ENCODE measurements around the gene ERO1B.
"Not testable (repeated sequence)": the region's sequence is repeated elsewhere in the genome, so short reads cannot be mapped to it uniquely, and the experiment has no call there.

The ERO1B gene

DNA sequence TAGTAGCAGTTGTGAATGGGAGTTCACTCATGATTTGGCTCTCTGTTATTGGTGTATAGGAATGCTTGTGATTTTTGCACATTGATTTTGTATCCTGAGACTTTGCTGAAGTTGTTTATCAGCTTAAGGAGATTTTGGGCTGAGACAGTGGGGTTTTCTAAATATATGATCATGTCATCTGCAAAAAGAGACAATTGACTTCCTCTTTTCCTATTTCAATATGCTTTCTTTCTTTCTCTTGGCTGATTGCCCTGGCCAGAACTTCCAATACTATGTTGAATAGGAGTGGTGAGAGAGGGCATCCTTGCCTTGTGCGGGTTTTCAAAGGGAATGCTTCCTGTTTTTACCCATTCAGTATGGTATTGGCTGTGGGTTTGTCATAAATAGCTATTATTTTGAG lies 93.7 kb downstream of the ERO1B start:
- not testable (repeated sequence) for DNase-seq (ENCODE audit: low read depth)

DNA sequence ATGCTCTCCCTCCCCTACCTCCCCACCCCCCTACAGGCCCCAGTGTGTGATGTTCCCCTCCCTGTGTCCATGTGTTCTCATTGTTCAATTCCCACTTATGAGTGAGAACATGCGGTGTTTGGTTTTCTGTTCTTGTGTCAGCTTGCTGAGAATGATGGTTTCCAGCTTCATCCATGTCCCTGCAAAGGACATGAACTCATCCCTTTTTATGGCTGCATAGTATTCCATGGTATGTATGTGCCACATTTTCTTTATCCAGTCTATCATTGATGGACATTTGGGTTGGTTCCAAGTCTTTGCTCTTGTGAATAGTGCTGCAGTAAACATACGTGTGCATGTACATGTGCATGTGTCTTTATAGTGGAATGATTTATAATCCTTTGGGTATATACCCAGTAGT lies 95.3 kb downstream of the ERO1B start:
- DNase-seq (ENCODE audit: low read depth): not testable (repeated sequence)

DNA sequence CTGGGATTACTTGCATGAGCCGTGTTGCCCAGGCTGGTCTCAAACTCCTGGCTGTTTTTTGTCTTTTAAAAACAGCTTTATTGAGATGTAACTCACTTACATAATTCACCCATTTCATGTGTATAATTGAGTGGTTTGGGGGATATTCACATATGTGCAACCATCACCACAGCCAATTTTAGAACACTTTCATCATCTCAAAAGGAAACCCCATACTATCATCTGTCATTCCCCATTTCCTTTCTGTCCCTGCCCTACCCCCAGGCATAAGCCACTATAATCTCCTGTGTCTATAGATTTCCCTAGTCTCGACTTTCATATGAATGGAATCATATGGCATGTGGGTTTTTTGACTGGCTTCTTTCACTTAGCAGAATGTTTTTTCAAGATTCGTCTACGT lies 96.1 kb downstream of the ERO1B start:
- no peak for DNase-seq (ENCODE audit: low read depth)

DNA sequence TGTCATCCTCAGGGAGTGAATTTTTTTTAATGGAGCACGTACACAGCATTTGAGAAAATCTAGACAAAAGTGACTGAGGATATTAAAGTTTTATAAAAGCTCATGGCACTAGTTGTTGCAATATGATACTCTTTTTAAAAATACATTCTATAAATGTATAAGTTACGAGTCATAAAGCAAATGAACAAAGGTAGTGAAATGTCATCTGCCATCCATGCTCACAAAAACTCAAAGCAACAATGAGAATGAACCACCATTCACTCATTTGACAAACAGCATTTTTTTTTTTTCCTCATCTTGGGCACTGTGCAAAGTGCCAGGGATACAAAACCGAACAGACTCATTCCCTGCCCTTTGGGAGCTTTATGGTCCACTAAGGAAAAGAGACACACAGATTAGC lies 100.7 kb downstream of the ERO1B start:
- DNase-seq (ENCODE audit: low read depth): no peak

DNA sequence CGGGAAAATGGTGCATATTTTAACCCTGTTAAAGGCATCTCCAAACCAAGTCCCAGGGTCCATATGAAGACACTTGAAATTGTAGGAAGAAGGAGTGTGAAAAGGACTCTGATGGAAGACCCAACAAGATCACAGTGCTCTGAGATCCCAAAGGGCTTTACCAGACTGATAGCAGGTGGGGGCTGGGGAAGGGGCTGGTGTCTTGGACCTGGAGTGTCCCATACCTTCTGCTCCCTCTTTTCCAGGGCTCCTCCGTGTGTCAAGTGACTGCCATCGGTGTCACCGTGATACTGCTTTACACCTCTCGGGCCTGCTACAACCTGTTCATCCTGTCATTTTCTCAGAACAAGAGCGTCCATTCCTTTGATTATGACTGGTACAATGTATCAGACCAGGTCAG lies 102.1 kb downstream of the ERO1B start:
- no peak for DNase-seq (ENCODE audit: low read depth)

DNA sequence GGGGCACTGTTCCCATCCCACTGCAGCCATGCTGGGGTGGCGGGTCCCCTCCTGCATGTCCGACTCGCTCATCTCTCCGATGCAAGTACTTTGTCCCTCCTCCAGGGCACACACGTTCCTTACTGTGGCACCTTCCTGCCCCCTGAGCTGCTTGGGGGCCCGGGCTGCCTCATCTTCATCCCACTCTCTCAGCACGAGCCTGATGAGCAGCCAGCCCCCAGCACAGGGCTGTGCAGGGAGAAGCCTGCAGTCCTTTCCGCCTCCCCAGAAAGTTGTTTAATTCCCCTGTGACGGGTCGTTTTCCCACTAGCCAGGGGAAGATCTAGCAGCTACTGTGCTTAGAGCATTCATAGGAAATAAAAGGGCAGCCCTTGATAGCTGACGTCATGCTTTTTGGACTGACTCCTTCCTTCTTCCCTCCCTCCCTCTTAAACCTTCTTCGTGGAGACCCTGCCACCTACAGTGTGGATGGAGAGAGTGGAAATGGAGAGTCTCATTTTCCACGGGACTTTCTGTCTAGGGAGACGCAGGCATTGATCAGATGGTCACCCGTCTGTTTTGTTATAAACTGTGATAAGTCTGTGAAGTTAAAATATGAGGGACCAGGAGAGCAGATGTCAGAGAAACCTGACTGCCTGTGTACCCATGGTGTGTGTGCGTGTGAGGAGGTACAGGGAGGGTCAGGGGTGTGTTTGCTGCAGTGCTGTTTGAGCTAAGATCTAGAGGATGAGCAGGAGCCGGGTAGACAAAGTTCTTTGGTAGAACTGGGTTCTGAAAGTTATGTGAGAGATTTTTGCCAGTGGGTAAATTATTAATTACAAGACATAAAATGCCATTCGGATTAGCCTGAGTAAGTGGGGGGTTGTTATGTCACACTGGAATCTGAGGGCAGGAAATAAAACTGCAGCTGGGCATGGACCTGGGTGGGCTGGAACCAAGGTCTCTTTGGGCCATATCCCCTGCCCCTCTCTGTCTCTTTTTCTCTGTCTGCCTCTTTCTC lies 105.1 kb downstream of the ERO1B start:
- no peak for DNase-seq (ENCODE audit: low read depth)

DNA sequence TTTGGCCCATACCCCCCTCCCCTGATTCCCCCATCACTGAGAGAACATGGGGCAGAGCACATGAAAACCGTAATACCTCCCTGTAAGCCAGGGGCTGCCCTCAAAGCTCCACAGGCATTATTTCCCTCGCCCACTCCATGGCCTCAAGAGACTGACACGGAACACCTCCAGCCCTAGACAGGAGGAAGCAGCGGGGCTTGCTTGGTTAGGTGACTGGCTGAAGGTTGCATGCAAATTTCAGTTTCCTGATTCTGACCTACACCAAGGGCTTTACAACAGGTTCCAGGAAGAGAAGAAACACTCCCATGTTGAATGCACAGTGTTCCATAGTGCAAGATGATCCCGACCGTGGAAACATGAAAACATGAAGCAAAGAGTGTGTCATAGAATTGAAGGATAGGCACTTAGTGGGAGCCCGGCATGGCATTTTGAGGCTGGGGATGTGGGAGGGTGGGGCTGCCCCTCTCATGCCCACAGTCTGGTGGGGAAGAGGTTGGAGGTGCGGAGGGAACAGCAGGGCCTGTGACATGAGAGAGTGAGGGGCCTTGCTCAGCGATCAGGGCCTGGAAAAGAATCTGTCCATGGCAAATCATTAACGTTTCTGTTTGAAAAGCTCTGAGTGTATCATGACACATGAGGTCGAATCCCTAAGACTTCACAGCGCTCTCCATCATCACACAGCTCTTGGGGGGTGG lies 106.0 kb downstream of the ERO1B start:
- DNase-seq (ENCODE audit: low read depth): no peak

DNA sequence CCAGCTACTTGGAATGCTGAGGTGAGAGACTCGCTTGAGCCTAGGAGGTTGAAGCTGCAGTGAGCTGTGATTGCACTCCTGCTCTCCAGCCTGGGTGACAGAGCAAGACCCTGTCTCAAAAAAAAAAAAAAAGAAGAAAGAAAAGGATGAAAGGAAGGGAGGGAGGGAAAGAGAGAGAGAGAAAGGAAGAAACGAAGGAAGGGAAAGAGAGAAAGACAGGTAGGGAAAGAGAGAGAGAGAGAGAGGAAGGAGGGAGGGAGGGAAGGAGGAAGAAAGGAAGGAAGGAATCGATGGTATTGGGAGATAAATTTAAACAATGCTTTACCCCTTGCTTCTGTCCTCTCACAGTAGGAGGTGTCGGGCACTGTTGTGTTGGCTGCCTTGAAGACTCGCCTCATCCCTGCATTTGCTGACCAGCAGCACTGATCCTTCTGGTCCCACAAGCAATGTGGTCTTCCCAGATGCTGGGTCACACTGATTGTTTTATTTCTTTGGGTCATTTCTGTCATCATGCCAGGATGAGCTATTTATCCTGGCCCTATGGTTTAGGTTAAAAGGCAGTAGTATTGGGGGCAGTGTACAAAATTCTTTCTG lies 108.5 kb downstream of the ERO1B start:
- DNase-seq (ENCODE audit: low read depth): no peak

DNA sequence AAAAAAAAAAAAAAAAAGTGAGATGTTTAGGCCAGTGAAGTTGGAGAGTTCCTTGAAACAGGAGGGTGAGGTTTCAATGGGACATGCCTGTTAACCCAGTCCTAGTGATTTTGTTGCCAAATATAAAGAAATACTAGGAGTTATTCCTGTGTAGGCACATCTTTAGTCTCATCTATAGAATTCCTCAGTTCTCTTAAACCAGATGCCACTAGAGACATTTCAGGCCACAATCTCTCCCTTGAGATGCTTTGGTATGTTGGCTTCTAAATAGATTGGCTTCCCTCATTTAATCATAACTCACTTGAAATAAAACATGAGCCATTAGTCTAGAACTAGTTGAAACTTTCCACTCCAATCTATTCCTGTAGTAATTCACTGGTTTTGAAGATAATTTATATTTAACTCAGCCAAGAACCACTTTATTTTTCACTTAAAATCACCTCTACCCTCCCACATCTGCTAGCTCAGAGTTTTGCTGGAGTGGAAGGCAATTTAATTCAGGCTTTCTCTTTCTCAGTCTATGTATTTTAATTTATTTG lies 109.6 kb downstream of the ERO1B start:
- no peak for DNase-seq (ENCODE audit: low read depth)

DNA sequence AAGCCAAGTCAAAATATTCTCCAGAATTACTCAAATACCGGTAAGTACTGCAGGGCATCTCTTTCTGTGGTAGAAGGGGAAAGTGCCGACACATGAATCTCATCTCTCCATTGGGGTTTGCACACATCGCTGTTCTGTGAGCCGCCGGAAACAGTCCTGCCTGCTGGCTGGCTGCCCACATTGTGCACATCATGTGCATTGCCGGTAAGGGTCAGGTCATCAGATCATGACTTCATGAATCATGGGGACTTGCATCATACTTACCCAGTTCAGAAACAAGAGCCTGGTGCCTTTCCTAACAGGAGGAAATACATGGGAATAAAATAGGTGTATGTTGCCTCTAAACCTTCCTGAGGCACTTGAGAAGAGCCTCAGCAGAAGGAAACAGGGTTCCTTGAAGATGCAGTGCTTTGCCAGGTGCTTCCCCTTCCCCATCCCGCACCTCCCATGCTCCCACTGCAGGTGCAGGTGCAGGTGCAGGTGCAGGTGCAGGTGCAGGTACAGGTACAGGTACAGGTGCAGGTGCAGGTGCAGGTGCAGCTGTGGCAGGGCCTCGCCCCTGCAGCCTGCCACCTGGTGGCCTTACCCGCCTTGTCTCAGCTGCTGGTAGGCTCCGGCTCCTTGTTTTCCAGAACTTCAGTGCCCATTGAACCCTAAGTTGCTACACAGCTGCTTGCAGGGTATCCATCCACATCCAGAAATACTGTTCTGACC lies 112.9 kb downstream of the ERO1B start:
- DNase-seq (ENCODE audit: low read depth): no peak

DNA sequence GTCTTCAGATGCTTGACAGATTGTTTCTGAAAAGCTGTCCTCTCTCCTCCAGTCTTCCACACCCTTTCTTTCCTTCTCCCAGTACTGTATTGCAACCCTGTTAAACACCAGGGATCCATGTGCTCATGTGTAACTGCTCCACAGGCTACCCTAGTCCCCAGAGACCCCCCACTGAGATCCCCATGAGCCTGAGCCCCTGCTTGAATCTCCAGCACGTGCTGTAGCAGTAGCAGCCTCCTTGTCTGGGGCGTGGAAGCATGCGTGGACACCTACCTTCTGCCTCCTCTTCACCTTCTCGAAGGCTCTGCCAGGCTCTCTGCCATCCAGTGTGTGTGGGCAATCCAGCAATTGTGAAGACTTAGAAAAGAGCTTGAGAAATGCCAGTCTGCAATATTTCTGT lies 114.2 kb downstream of the ERO1B start:
- no peak for DNase-seq (ENCODE audit: low read depth)

DNA sequence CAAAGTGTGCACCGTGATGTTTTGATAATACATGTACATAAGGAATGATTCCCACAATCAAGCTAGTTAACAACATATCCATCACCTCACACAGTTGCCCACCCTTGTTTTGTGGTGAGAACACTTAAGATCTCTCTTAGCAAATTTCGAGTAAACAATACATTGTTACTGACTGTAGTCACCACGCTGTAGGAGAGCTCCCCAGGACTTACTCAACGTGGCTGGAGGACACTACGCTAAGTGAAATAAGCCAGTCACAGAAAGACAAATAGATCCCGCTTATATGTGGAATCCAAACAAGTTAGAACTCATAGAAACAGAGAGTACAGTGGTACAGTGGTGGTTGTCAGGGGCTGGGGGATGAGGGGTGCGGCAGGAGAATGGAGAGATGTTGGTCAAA lies 114.6 kb downstream of the ERO1B start:
- DNase-seq (ENCODE audit: low read depth): no peak

DNA sequence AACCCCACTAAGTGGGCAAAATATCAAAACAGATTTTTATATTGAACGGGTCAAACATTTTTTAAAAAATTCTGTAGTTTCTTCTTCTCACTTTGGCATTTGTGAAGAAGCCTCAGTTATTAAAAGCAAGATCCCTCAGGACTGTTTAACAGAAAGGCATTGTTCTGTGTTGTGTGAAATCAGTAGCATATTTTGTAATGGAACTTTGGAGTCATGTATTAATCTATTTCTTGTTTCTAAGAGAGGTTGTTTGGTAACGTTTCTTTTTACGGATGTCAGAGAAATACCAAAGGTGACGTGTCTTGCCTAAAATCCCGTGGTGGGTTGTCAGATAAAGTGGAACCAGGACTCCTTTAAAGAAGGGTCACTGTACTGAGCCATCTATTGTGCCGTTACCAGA lies 115.7 kb downstream of the ERO1B start:
- no peak for DNase-seq (ENCODE audit: low read depth)

All from T-helper 22 cell (primary cell).